ENCODE data around the gene AKAP13.

AKAP13 gene

GRCh38 chr15:85456798-85457197 lies 76.4 kb downstream of the AKAP13 start:
- H3K4me1 ChIP-seq (ENCODE audit: control insufficient read depth, insufficient read depth, low read length), result no peaks in the 10 kb centered on the region
- no peak overlapping the region for H3K4me3 ChIP-seq (ENCODE audit: low read depth, low read length)
- no peak overlapping the region for H3K9ac ChIP-seq (ENCODE audit: low read depth, low read length)
- H3K9me3 ChIP-seq (ENCODE audit: control insufficient read depth, insufficient read depth, low read length), result no peaks in the 10 kb centered on the region
- H3K27me3 ChIP-seq (ENCODE audit: control insufficient read depth, insufficient read depth, low read length), result no peaks in the 10 kb centered on the region
- no peaks in the 10 kb centered on the region for H3K36me3 ChIP-seq (ENCODE audit: control insufficient read depth, insufficient read depth, low read length)

GRCh38 chr15:85457392-85457968 lies 77.1 kb downstream of the AKAP13 start:
- H3K36me3 ChIP-seq (ENCODE audit: control insufficient read depth, insufficient read depth, low read length), result no peaks in the 10 kb centered on the region
- H3K4me1 ChIP-seq (ENCODE audit: control insufficient read depth, insufficient read depth, low read length), result no peaks in the 10 kb centered on the region
- H3K27me3 ChIP-seq (ENCODE audit: control insufficient read depth, insufficient read depth, low read length), result no peaks in the 10 kb centered on the region
- no peaks in the 10 kb centered on the region for H3K9me3 ChIP-seq (ENCODE audit: control insufficient read depth, insufficient read depth, low read length)
- no peak overlapping the region for H3K9ac ChIP-seq (ENCODE audit: low read depth, low read length)
- no peak overlapping the region for H3K4me3 ChIP-seq (ENCODE audit: low read depth, low read length)

- no peak overlapping the region for H3K4me3 ChIP-seq (ENCODE audit: low read depth, low read length)
- peaks cover 7% of the 10 kb centered on the region for H3K4me1 ChIP-seq (ENCODE audit: control insufficient read depth, insufficient read depth, low read length)
- no peak overlapping the region for H3K9ac ChIP-seq (ENCODE audit: low read depth, low read length)
- H3K9me3 ChIP-seq (ENCODE audit: control insufficient read depth, insufficient read depth, low read length), result no peaks in the 10 kb centered on the region
- no peaks in the 10 kb centered on the region for H3K36me3 ChIP-seq (ENCODE audit: control insufficient read depth, insufficient read depth, low read length)
- H3K27me3 ChIP-seq (ENCODE audit: control insufficient read depth, insufficient read depth, low read length), result no peaks in the 10 kb centered on the region
These were observed 78.4 kb downstream of the AKAP13 start for GRCh38 chr15:85458764-85459163.

GRCh38 chr15:85462029-85462428 lies 81.6 kb downstream of the AKAP13 start:
- Histone ChIP-seq H3K36me3 (ENCODE audit: control insufficient read depth, insufficient read depth, low read length) (no peaks in the 10 kb centered on the region), H3K4me1 (ENCODE audit: control insufficient read depth, insufficient read depth, low read length) (peaks cover 9% of the 10 kb centered on the region), H3K9me3 (ENCODE audit: control insufficient read depth, insufficient read depth, low read length) (no peaks in the 10 kb centered on the region), H3K9ac (ENCODE audit: low read depth, low read length) (no peak overlapping the region), H3K27me3 (ENCODE audit: control insufficient read depth, insufficient read depth, low read length) (no peaks in the 10 kb centered on the region), H3K4me3 (ENCODE audit: low read depth, low read length) (no peak overlapping the region)

- Histone ChIP-seq H3K9ac (ENCODE audit: low read depth, low read length) (no peak overlapping the region), H3K36me3 (ENCODE audit: control insufficient read depth, insufficient read depth, low read length) (no peaks in the 10 kb centered on the region), H3K4me1 (ENCODE audit: control insufficient read depth, insufficient read depth, low read length) (peaks cover 12% of the 10 kb centered on the region), H3K9me3 (ENCODE audit: control insufficient read depth, insufficient read depth, low read length) (no peaks in the 10 kb centered on the region), H3K27me3 (ENCODE audit: control insufficient read depth, insufficient read depth, low read length) (no peaks in the 10 kb centered on the region), H3K4me3 (ENCODE audit: low read depth, low read length) (no peak overlapping the region)
These were observed 83.0 kb downstream of the AKAP13 start for GRCh38 chr15:85463276-85463892.

- H3K36me3 ChIP-seq (ENCODE audit: control insufficient read depth, insufficient read depth, low read length), result no peaks in the 10 kb centered on the region
- no peaks in the 10 kb centered on the region for H3K9me3 ChIP-seq (ENCODE audit: control insufficient read depth, insufficient read depth, low read length)
- no peaks in the 10 kb centered on the region for H3K27me3 ChIP-seq (ENCODE audit: control insufficient read depth, insufficient read depth, low read length)
- no peak overlapping the region for H3K9ac ChIP-seq (ENCODE audit: low read depth, low read length)
- H3K4me1 ChIP-seq (ENCODE audit: control insufficient read depth, insufficient read depth, low read length), result peaks cover 12% of the 10 kb centered on the region
- no peak overlapping the region for H3K4me3 ChIP-seq (ENCODE audit: low read depth, low read length)
These were observed 83.6 kb downstream of the AKAP13 start for GRCh38 chr15:85463976-85464375.

GRCh38 chr15:85464471-85464870 lies 84.1 kb downstream of the AKAP13 start:
- Histone ChIP-seq H3K27me3 (ENCODE audit: control insufficient read depth, insufficient read depth, low read length) (no peaks in the 10 kb centered on the region), H3K4me1 (ENCODE audit: control insufficient read depth, insufficient read depth, low read length) (peaks cover 12% of the 10 kb centered on the region), H3K4me3 (ENCODE audit: low read depth, low read length) (no peak overlapping the region), H3K9ac (ENCODE audit: low read depth, low read length) (no peak overlapping the region), H3K9me3 (ENCODE audit: control insufficient read depth, insufficient read depth, low read length) (no peaks in the 10 kb centered on the region), H3K36me3 (ENCODE audit: control insufficient read depth, insufficient read depth, low read length) (no peaks in the 10 kb centered on the region)

GRCh38 chr15:85470563-85471271 lies 90.3 kb downstream of the AKAP13 start:
- Histone ChIP-seq H3K4me1 (ENCODE audit: control insufficient read depth, insufficient read depth, low read length) (peaks cover 9% of the 10 kb centered on the region), H3K9me3 (ENCODE audit: control insufficient read depth, insufficient read depth, low read length) (no peaks in the 10 kb centered on the region), H3K27me3 (ENCODE audit: control insufficient read depth, insufficient read depth, low read length) (no peaks in the 10 kb centered on the region), H3K9ac (ENCODE audit: low read depth, low read length) (no peak overlapping the region), H3K36me3 (ENCODE audit: control insufficient read depth, insufficient read depth, low read length) (no peaks in the 10 kb centered on the region), H3K4me3 (ENCODE audit: low read depth, low read length) (no peak overlapping the region)

GRCh38 chr15:85472349-85472748 lies 91.9 kb downstream of the AKAP13 start:
- no peak overlapping the region for H3K9ac ChIP-seq (ENCODE audit: low read depth, low read length)
- no peaks in the 10 kb centered on the region for H3K36me3 ChIP-seq (ENCODE audit: control insufficient read depth, insufficient read depth, low read length)
- no peak overlapping the region for H3K4me3 ChIP-seq (ENCODE audit: low read depth, low read length)
- peaks cover 9% of the 10 kb centered on the region for H3K4me1 ChIP-seq (ENCODE audit: control insufficient read depth, insufficient read depth, low read length)
- no peaks in the 10 kb centered on the region for H3K27me3 ChIP-seq (ENCODE audit: control insufficient read depth, insufficient read depth, low read length)
- H3K9me3 ChIP-seq (ENCODE audit: control insufficient read depth, insufficient read depth, low read length), result no peaks in the 10 kb centered on the region

- H3K4me1 ChIP-seq (ENCODE audit: control insufficient read depth, insufficient read depth, low read length), result peaks cover 6% of the 10 kb centered on the region
- no peak overlapping the region for H3K9ac ChIP-seq (ENCODE audit: low read depth, low read length)
- no peaks in the 10 kb centered on the region for H3K9me3 ChIP-seq (ENCODE audit: control insufficient read depth, insufficient read depth, low read length)
- no peaks in the 10 kb centered on the region for H3K36me3 ChIP-seq (ENCODE audit: control insufficient read depth, insufficient read depth, low read length)
- H3K4me3 ChIP-seq (ENCODE audit: low read depth, low read length), result no peak overlapping the region
- no peaks in the 10 kb centered on the region for H3K27me3 ChIP-seq (ENCODE audit: control insufficient read depth, insufficient read depth, low read length)
These were observed 93.1 kb downstream of the AKAP13 start for GRCh38 chr15:85473455-85473854.

GRCh38 chr15:85474700-85475316 lies 94.4 kb downstream of the AKAP13 start:
- Histone ChIP-seq H3K27me3 (ENCODE audit: control insufficient read depth, insufficient read depth, low read length) (no peaks in the 10 kb centered on the region), H3K9ac (ENCODE audit: low read depth, low read length) (no peak overlapping the region), H3K9me3 (ENCODE audit: control insufficient read depth, insufficient read depth, low read length) (no peaks in the 10 kb centered on the region), H3K36me3 (ENCODE audit: control insufficient read depth, insufficient read depth, low read length) (no peaks in the 10 kb centered on the region), H3K4me3 (ENCODE audit: low read depth, low read length) (no peak overlapping the region), H3K4me1 (ENCODE audit: control insufficient read depth, insufficient read depth, low read length) (peaks cover 10% of the 10 kb centered on the region)

- Histone ChIP-seq H3K36me3 (ENCODE audit: control insufficient read depth, insufficient read depth, low read length) (no peaks in the 10 kb centered on the region), H3K27me3 (ENCODE audit: control insufficient read depth, insufficient read depth, low read length) (no peaks in the 10 kb centered on the region), H3K4me1 (ENCODE audit: control insufficient read depth, insufficient read depth, low read length) (peaks cover 10% of the 10 kb centered on the region), H3K4me3 (ENCODE audit: low read depth, low read length) (no peak overlapping the region), H3K9ac (ENCODE audit: low read depth, low read length) (no peak overlapping the region), H3K9me3 (ENCODE audit: control insufficient read depth, insufficient read depth, low read length) (no peaks in the 10 kb centered on the region)
These were observed 94.9 kb downstream of the AKAP13 start for GRCh38 chr15:85475317-85475701.

Data from iPS-15b (cell line).